ENCODE measurements around the gene TARBP1.

TARBP1 gene

GRCh38 chr1:234484218-234484617 lies 5.2 kb upstream of the TARBP1 start:
- DNase-seq, result no peak

GRCh38 chr1:234481771-234482170 lies 2.8 kb upstream of the TARBP1 start:
- no peak for DNase-seq

- no peak for DNase-seq
Observed at GRCh38 chr1:234479866-234480265, 887 bp upstream of the TARBP1 start.

- no peak for DNase-seq
Observed at GRCh38 chr1:234479310-234479559, 256 bp upstream of the TARBP1 start.

- peak; percentile 89 for DNase-seq
Observed at GRCh38 chr1:234478152-234478480, 863 bp downstream of the TARBP1 start.

- no peak for DNase-seq
Observed at GRCh38 chr1:234477386-234478151, 1.4 kb downstream of the TARBP1 start.

- DNase-seq, result no peak
Observed at GRCh38 chr1:234476172-234476571, 2.8 kb downstream of the TARBP1 start.

- no peak for DNase-seq
Observed at GRCh38 chr1:234475167-234475793, 3.7 kb downstream of the TARBP1 start.

- no peak for DNase-seq
Observed at GRCh38 chr1:234474375-234474774, 4.6 kb downstream of the TARBP1 start.

GRCh38 chr1:234473118-234473517 lies 5.9 kb downstream of the TARBP1 start:
- DNase-seq, result no peak

GRCh38 chr1:234469376-234469775 lies 9.6 kb downstream of the TARBP1 start:
- no peak for DNase-seq

GRCh38 chr1:234468580-234468979 lies 10.4 kb downstream of the TARBP1 start:
- DNase-seq, result no peak

GRCh38 chr1:234467821-234468220 lies 11.2 kb downstream of the TARBP1 start:
- DNase-seq, result no peak

GRCh38 chr1:234466945-234467344 lies 12.0 kb downstream of the TARBP1 start:
- no peak for DNase-seq

- DNase-seq, result no peak
Observed at GRCh38 chr1:234463749-234464148, 15.2 kb downstream of the TARBP1 start.

GRCh38 chr1:234460652-234461051 lies 18.3 kb downstream of the TARBP1 start:
- DNase-seq, result no peak

GRCh38 chr1:234458352-234459017 lies 20.5 kb downstream of the TARBP1 start:
- no peak for DNase-seq

- DNase-seq, result no peak
Observed at GRCh38 chr1:234454926-234455325, 24.1 kb downstream of the TARBP1 start.

GRCh38 chr1:234452406-234452965 lies 26.5 kb downstream of the TARBP1 start:
- DNase-seq, result no peak

- no peak for DNase-seq
Observed at GRCh38 chr1:234440348-234440747, 38.6 kb downstream of the TARBP1 start.

GRCh38 chr1:234438579-234438978 lies 40.4 kb downstream of the TARBP1 start:
- no peak for DNase-seq

- DNase-seq, result no peak
Observed at GRCh38 chr1:234437423-234438171, 41.4 kb downstream of the TARBP1 start.

- DNase-seq, result no peak
Observed at GRCh38 chr1:234435620-234436019, 43.4 kb downstream of the TARBP1 start.

GRCh38 chr1:234434706-234435105 lies 44.3 kb downstream of the TARBP1 start:
- no peak for DNase-seq
